GM21515 (cell line): Measurements from ENCODE around the gene DAB2IP.

ENCODE experiments used
- ATAC-seq: cut with Tn5 transposase; IDR thresholded peaks from one replicate; pipeline ENCODE4 v1.9.1; 2021; ENCODE audit not compliant: unreplicated experiment

DAB2IP gene

DNA sequence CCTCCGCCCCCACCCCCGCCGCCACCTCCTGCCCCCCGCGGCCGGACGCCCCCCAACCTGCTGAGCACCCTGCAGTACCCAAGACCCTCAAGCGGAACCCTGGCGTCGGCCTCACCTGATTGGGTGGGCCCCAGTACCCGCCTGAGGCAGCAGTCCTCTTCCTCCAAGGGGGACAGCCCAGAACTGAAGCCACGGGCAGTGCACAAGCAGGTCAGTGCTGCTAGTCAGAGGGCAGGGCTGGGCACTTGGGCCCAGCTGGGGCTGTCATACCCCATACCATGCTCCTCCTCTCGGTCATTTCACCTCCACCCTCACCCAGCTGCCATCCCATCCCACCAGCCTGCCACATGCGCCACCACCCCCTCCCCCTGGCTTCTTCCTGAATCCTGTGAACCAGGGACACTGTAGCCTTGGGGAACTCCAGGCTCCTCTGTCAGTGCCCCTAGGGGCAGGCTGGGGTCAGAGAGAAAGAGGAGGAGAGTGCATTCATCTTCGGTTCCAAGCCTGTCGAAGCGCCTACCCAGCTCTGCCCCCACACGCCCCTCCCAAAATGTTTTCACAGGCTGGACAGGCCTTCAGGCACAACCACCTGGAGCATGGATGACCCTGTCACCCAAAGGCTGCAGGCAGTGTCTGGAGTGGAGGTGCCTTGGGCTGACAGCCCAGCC lies 122.0 kb downstream of the DAB2IP start:
- ATAC-seq = no peak

DNA sequence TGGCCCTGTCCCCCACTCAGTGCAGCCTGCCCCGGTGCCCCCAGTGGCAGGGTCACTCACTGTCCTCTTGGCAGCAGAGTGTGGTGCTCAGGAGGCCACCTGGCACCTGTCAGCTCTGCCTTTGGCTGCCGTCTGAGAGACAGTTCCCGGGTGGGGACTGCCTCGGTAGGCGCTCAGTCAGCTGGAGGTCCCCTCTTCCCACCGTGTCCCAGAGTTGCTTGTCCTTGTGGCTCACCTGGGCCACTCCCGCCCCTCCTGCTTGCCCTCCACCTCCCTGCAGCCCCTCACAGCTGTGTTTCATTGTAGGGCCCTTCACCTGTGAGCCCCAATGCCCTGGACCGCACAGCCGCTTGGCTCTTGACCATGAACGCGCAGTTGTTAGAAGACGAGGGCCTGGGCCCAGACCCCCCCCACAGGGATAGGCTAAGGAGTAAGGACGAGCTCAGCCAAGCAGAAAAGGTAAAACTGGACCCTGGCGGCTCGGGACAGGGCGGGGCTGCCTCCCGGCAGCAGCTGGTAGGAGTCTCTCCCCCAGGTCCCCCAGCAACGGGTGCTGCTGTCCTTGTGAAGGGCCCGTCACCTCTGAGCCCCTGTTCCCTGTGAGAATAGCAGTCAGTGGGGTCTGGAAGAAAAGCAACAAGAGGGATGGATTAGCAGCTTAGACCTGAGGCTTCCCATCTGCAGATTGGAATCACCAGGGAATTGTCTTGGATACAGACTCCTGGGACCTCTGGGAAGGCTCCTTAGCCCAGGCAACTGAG lies 122.7 kb downstream of the DAB2IP start:
- no peak for ATAC-seq

DNA sequence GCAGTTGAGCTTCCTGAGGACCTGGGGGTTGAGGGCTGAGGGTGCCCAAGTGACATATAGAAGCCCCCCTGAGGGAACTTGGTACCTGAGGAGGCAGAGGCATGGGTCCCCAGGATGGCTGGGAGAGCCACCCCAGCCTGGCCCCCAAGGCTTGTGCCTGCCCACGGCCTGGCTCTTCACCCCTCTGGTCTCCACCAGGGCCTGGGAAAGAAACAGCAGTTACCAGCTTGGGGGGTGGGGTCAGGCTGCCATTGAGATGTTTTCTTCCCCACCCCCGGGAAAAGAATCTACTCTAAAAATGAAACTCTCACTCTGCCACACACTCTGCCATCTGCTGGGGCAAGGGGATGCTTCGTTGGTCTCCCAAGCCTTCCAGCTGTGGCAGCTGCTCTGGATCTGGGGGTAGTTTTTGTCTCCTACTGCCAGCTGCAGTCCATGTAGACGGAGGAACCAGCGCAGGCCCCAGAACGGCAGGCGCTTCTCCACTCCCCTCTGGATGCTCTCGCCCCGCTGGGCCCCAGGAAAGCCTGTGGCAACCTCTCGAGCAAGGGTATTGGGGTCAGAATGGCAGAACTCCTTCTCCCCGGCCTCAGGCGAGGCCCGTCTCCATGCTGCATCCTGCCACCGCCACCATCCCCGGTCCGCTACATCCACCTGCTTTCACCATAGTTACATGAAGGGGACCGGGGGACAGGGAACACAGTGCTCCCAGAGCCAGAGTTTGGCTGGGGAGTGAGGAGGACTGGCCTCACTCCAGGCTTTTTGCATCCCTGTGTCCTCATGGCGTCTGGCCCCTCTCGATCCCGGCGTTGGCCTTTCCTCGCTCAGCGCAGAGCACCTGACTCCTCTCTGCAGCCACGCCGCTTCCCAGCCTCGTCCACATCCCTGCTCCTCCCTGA lies 123.5 kb downstream of the DAB2IP start:
- no peak for ATAC-seq

DNA sequence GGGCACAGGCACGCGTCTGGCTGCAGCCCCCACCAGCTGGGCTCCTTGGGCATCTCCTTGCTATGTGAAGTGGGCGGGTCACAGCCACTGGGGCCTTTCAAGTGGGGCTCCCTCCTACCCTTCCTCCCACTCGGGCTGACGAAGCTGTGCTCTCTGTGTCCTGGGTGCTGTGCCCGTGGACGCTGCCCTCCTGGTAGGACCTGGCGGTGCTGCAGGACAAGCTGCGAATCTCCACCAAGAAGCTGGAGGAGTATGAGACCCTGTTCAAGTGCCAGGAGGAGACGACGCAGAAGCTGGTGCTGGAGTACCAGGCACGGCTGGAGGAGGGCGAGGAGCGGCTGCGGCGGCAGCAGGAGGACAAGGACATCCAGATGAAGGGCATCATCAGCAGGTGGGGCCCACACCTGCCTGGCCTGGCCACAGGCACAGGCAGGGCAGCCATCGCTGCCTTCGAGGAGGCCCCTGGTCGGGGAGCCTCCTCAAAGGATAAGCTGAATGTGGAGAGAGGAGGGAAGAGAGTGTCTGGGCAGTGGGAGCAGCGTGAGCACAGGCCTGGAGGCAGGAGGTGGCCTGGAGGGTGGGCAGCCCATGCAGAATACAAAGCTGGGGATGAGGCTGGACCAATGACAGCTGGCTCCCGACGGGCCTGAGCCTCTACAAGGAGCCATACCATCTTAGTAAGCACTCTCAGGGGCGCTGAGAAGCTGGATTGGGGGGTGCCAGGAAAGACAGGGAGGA lies 124.7 kb downstream of the DAB2IP start:
- ATAC-seq = no peak

DNA sequence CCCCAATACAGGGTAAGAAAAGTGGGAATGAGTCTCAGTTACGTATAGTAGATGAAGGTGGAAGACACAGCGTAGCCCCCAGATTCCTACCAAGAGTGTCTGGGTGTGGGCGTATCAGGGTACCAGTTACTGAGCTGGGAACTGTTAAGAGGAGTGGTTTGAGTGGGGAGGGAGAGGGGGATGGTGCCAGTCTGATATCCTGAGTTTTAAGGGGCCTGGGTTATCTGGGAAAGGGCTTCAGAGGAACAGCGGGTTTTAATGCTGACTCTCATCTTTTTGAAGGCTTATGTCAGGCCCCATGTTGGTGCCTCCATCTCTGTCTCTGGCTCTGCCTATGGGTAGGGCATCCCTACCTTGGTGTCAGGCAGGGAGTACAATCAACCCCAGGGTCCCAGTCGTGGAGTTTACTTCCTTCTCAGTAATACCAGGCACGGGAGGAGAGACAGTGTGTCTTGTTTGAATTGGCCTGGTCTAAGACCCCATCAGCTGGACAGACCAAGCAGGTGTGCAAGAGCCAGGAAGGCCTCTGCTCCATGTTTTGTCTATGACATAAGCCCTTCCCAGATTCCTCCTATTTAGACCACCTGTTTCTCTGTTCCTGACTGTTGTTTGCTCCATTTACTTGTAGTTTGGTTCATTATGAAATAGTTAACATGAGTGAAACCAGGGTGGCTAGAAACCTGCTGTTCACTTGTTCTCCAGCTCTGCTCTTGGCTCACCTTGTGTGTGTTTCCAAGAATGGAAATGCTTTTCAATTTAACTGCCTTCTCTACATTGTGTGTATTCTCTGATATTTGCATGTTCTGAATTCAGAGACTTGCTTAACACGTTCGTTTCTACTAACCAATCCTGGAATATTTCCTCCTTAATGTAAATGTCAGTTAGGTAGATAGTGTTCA lies 125.6 kb downstream of the DAB2IP start:
- ATAC-seq = no peak

DNA sequence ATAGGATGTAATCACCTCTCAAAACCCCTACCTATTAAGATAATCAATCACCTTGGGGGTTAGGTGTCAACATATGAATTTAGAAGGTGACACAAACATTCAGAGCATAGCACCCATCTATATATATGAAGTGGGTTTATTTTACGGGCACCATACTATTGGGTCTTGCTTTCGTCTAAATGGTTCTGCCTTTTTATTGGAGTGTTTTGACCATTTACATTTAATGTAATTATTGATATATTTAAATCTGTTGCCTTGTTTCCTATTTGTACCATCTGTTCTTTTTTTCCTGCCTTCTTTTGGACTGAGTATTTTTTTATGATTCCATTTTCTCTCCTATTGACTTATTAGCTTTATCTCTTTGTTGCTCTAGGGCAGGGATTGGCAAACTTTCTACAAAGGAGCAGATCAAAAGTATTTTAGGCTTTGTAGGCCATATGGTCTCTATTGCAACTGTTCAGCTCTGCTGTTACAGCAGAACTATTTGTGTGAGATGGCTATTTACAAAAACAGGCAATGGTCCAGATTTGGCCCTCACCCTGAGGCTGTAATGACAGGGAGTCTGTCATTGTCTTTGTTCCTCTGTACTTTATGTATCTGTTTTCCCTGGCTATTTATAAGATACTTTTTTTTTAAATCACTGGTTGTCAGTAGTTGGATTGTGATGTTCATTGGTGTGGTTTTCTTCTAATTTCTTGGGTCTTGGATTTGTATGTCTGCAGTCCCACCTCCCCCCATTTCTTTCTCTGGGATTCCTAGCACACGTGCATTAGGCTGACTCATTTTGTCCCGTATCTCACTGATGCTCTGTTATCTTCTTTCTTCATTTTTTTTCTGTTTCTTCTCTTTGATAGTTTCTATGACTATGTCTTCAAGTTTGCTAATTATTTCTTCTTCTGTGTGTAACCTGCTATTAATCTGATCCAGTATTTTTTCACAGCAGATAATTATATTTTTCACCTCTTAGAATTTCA lies 127.1 kb downstream of the DAB2IP start:
- no peak for ATAC-seq

DNA sequence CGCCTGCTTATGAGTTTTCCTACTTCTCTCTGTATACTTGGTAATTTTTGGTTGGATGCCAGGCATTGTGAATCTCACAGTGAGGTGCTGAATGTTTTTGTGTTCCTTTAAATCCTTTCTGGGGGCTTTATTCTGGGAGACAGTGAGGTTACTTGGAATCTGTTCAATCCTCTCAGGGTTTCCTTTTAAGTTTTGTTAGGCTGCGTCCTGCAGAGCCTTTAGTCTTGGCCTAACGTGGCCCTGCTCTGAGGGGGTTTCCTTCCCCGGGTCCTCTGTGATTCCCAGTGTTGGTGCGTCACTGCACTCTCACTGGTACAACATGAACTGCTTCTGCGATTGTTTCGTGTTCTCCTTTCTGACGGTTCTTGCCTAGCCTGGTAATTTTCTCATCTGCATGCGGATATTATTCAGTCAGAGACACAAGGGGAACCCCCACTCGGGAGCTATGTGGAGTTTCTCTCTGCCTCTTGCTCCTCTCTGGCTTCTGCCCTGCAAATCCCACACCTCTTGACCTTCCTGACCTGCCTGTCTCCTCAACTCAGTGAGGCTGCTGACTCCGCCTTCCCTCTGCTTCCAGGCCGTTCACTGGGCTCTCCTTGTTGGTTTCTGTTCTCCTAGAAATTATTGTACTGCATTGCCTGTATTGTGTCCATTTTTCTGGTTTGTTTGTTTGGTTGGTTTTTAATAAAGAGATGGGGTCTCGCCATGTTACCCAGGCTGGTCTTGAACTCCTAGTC lies 128.1 kb downstream of the DAB2IP start:
- no peak for ATAC-seq

DNA sequence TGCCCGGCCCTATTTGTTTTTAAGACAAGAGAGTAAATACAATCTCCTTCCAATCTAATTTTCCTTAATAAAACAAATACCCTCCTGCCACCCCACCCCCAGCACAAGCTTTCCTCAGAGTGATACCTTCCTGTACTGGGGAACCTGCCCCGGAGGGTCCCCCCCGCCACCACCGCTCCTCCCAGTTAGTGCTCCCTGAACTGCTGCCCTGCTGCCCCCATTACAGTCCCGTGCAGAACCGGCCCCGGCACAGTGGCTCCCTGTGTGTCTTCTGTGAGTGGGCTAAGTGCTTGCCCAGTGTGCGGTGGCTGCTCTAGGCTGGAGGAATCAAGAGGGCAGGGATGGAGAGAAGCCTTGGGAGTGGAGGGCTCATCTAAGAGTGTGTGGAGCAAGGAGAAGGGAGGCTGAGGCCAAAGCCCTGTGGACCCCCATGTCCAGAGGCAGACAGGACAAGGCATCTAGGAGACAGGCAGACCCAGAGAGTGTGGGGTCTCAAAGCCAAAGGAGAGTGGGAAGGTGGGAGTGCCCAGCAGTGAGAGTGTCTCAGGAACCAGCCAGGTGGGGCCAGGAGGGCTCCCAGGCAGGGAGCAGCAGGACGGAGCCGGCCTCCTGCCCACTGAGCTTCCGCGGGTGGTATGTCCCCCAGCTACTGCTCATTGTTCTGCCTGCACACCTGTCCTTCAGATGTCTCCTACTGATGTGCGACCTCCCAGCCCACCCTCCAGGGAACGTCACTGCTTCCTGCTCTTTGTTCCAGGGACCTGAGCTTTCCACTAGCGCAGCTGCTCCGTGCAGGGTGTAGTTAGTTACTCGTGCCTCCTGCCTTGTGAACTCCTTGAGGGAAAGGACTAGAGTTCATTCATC lies 129.0 kb downstream of the DAB2IP start:
- ATAC-seq = no peak

DNA sequence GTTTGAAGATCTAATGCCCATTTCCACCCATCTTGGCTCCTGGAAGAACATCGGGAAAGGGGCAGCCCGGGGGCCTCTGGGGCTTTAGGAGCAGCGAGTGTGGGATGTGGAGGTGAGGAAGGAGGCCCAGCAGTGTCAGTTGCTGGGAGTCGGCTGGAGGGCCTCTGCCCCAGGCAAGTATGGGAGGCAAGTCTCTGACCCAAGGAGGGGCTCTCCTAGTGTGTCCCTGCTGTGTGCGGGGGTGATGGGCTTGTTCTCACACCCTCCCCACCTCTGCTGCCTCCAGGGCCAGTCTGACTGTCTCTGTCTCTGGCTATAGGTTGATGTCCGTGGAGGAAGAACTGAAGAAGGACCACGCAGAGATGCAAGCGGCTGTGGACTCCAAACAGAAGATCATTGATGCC lies 129.7 kb downstream of the DAB2IP start:
- no peak for ATAC-seq

DNA sequence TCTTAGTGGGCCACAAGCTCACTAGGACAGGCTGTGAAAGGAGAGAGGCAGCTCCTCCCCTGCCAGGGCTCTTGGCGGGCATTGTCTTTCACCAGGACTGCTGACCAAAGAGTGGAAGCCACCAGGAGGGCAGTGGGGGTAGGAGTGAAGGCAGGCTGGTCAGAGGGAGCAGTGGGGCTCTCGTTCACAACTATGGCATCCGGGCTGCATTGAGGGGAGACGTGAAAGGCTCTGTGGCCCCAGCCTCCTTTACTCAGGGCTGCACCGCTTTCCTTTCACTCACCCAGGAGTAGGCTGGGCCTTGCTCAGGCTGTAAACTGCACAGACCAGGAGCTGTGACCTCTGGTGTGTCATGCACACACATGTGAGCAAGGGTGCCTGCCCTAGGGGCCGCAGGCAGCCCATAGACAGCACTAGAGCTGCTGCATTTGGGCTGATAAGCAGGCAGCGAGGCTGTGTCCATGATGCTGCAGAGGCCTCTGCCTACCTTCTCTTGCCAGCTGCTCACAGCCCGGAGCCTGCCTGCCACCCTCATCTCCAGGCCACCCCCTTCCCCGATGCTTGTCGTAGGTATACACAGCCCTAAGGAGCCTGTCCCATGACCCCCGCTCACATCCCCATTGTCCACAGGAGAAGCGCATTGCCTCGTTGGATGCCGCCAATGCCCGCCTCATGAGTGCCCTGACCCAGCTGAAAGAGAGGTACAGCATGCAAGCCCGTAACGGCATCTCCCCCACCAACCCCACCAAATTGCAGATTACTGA lies 130.4 kb downstream of the DAB2IP start:
- ATAC-seq = no peak

DNA sequence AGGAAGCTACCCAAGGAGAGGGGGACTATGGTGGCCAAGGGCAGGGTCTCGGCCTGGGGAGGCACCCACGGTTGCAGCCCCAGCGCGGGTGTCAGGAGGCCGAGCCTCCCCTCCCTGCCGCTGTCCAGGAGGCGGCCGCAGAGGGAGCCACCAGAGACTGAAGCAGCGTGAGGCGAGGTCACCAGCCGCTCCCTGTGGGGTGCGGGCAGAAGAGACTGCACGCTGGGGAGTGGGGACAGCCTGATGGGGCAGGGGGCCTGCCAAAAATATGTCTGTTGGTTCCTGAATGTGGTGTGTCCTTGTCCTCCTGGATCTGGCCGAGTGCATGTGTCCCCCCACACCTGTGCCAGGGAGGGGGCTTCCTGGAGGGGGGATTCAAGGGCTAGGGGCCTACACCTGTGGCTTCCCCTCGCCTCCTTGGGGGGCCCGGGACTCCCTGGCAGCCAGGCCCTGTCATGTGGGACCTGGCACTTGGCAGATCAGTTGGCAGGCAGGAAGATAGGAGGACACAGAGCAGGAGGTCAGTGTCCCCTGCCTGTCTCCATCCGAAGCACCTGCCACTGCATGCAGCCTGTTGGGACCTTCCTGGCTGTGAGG lies 131.2 kb downstream of the DAB2IP start:
- no peak for ATAC-seq

DNA sequence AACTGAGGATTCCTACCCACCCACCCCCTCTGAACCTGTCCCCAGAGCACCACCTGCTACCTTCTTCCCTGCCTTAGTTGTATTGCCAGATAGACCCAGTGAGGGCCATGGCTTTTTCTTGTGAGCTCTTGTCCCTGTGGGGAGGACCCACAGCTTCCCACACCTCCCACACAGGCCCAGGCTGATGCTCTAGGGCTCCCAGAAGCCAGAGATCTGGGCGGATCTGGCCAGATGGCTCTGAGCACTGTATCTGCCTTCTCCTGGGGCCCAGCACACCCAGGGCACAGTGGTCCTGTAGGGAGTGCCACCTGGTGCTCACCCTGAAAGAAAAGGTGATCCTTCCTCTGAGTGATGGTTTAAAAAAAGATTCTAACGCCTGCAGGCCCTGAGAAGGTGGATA lies 131.7 kb downstream of the DAB2IP start:
- ATAC-seq = no peak

DNA sequence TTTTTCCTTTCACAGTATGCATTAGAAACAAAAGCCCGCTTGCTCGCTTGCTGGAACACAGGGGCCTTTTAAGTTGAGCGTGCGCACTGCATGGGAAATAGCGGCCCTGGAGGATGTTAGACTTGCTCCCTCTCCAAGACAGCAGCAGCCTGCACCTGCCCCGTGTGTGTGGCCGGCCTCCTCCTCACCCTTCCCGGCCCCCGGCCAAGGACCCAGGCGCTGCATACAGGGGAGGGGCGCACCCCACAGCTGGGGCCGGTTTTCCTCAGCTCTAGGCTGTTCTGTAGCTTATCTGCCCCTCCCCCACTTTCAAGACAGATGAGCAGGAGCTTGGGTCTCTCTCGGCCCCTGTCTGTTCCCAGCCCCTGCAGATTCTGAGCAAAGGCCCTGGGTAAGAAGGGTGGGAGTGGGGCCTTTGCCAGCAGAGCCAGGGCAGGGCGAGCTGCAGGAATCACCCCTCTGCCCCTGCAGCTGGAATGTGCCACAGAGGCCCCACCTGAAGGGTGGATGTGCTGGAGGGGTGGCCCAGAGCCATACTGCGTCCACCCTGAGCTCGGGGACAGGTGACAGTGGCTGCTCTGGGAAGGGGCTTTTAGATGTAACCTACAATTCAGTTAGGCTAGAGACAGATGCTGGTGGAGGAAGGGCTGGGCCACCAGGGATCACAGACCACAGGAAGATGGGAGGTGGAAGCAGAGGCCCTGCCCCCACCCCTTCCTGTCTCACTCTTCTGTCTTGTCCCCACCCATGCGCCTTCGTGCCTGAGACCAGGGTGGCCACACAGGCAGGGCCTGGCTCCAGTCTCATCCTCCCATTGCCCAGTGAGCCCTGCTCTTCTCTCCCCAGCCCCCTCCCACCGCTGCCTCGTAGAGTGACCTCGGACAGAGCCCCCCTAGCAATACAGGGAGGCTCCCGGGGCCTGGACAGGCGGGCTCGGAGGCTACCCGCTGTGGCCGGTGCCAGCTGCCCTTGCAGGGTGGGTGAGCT lies 132.4 kb downstream of the DAB2IP start:
- ATAC-seq = no peak

DNA sequence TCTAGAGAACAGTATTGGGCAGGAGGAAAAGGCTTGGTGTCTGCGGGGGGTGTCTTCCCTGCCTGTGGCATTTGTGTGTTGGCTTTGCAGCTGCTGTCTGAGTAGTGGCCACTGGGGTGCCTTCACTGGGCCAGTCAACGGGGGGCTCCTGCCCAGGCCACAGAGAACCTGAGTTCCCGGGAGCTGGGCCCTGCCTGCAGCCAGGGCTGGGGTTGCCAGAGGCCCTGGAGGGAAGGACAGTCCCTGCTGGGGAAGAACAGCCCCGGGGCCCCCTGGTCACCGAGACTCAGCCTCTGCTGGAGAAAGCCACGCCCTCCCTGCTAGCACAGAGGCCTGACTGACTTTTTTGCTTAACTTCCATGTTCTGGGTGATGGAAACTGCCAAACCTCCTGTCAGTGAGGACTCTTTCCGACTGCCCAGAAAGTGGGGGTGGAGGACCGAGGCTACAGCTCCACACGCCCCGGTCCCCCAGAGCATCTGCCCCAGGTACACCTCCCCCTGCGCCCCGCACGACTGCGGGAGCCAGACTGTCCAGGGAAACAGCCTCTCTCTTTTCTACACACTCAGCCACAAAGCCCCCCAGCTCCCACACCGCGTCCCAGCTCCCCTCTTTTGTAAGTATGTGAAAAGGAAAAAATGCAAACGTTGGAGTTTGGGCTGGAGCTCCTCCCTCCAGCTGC lies 133.4 kb downstream of the DAB2IP start:
- ATAC-seq = no peak
